ENCODE measurements around the gene CLDN16.

GRCh38 chr3:190414297-190414696 lies 26.3 kb downstream of the CLDN16 start:
- TF ChIP-seq ZNF274 (IDR thresholded peaks at IDR 0.05; ENCODE audit: low read depth, low read length) (no peak), YY1 (IDR thresholded peaks at IDR 0.05; ENCODE audit: insufficient read depth, insufficient read length) (no peak)

Data from NT2/D1 (cell line).